GM19438 (cell line): ENCODE measurements around the gene CFB.
"Not testable (repeated sequence)": the region's sequence is repeated elsewhere in the genome, so short reads cannot be mapped to it uniquely, and the experiment has no call there.

Source experiments
- ATAC-seq: cut with Tn5 transposase; IDR thresholded peaks from one replicate; pipeline ENCODE4 v1.9.1; 2021; ENCODE audit warnings: low read depth; ENCODE audit not compliant: unreplicated experiment

CFB gene

DNA sequence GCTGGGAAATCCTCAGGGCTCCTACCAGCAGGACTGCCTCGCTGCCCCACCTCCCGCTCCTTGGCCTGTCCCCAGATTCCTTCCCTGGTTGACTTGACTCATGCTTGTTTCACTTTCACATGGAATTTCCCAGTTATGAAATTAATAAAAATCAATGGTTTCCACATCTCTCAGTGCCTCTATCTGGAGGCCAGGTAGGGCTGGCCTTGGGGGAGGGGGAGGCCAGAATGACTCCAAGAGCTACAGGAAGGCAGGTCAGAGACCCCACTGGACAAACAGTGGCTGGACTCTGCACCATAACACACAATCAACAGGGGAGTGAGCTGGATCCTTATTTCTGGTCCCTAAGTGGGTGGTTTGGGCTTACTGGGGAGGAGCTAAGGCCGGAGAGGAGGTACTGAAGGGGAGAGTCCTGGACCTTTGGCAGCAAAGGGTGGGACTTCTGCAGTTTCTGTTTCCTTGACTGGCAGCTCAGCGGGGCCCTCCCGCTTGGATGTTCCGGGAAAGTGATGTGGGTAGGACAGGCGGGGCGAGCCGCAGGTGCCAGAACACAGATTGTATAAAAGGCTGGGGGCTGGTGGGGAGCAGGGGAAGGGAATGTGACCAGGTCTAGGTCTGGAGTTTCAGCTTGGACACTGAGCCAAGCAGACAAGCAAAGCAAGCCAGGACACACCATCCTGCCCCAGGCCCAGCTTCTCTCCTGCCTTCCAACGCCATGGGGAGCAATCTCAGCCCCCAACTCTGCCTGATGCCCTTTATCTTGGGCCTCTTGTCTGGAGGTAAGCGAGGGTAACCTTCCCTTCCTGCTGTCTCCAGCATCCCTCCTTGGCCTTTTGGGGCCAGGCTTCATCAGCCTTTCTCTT lies at the start of gene CFB:
TSS of gene CFB (plus strand) at position 589 of the 863 bp plus-strand sequence. CDS start at position 716, 127 bp downstream.
- ATAC-seq, result no peak

GRCh38 chr6:31896493-31896855 lies 49.4 kb upstream of the CFB start:
- no peak for ATAC-seq

GRCh38 chr6:31896856-31897611 lies 48.9 kb upstream of the CFB start:
- ATAC-seq, result no peak

- peak; percentile 53 for ATAC-seq
These were observed 48.1 kb upstream of the CFB start, which contains the start of gene EHMT2 for GRCh38 chr6:31897612-31898382. Gene EHMT2, minus strand, starts transcription at chr6:31897698. Its CDS starts 21 bp downstream, at chr6:31897677.

DNA sequence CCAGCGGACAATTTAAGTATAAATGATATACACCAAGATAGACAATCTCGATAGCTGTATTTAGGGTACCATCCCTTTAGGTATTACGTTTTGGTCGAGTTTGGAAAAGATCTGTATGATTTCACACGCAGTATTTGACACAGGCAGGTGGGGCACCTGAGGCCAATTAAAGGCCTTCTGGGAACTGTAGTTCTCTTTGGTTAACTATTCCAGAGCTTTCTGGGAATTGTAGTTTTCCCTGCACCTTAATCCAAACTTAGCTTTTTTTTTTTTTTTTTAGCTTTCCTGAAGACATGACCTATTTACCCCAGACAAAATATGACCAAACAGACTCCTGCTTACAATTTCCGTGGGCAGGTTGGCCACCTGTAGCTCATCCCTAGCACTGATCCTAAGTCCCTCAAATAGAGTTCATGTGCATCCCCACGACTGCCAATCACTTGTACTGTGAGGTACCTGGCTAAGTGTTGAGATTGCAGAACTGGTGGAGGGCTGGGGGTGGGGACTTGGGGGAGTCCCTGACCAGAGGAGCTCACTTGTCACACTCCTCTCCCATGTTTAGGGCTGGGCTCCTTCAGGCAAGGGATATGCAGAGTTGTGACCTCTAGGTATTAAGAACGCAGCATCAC lies 47.4 kb upstream of the CFB start:
- ATAC-seq, result no peak

DNA sequence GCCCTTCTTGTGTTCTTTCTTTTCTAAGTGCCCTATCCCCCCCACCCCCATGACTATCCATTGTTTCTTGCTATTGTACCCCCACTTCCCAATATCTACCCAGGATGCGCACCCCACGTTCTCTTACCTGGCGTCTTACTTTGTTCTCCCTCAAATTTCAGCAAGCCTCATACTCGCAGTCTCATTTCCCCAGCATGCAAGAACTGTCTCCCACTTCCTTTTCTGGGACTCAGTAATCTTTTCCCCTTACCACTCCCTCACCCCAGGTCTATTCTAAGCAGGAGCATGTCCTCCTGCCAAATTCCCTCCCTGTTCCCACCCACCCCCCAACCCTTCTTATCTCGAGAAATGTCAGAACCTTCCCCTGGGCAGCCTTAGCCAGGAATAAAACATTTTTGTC lies 46.7 kb upstream of the CFB start:
- ATAC-seq, result no peak

DNA sequence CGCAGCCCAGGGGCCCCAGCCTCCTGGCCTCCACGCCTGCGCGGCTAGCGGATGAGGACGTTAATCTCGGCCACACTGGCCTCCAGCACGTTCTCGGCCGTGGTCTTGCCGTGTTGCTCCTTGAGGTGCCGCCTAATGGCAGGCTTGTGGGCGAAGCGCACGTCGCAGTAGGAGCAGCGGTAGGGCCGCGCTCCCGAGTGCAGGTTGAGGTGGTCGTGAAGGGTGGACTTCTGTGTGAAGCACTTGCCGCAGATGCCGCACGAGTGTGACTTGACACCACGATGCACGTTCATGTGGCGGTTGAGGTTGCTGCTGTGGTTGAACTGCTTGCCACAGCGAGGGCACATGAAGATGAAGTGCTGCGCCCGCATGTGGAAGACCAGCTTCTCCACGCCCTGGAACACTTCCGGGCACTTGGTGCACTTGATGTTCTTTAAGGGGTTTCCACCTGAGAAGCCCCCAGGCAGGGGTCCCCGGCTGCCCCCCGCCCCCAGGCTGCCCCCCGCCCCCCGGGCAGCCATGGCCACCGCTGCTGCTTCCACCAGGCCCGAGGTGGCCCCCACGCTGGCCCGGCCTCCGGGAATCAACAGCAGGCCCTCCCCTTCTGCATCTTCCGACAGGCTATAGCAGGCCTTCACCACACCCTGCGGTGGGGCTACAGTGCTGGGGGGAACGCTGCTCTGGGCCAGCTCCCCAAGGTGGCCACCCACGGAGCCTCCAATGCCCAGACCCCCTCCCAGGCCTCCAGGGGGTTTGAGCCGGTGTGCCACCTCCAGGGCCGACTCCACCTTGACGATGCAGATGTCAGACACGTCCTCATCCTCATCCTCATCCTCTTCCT lies 45.8 kb upstream of the CFB start:
- no peak for ATAC-seq

GRCh38 chr6:31900917-31901414 lies 44.9 kb upstream of the CFB start:
- ATAC-seq, result no peak

GRCh38 chr6:31901415-31901952 lies 44.4 kb upstream of the CFB start:
- no peak for ATAC-seq

- peak; percentile 51 for ATAC-seq
These were observed 43.8 kb upstream of the CFB start, which contains the start of gene ZBTB12 for GRCh38 chr6:31901953-31902643. Gene ZBTB12, minus strand, starts transcription at chr6:31902086. Its CDS starts 781 bp downstream, at chr6:31901305.

- no peak for ATAC-seq
These were observed 41.9 kb upstream of the CFB start for GRCh38 chr6:31903957-31904356.

- ATAC-seq, result no peak
These were observed 40.9 kb upstream of the CFB start for GRCh38 chr6:31905041-31905440.

DNA sequence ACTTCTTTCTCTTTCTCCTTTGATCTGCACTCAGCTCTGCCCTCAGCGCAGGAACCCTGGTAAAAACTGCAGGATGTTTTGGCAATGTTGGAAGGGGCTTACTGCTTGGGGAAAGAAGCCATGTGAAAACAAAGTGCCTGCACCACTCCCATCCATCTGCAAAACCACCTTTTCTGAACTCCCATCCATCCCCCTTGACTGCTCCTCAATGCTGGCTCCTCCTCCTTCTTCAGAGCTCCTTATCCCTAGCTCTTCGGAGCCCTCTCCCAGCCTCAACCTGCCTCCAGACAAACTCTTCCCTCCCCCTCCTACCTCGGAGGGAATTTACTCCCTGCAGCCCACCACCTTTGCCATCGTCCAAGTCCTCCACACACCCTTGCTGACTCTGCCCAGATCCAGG lies 39.8 kb upstream of the CFB start:
- ATAC-seq, result no peak

- ATAC-seq, result not testable (repeated sequence)
These were observed 39.2 kb upstream of the CFB start for GRCh38 chr6:31906727-31907126.

- ATAC-seq, result no peak
These were observed 38.6 kb upstream of the CFB start for GRCh38 chr6:31907158-31907813.

- ATAC-seq, result not testable (repeated sequence)
These were observed 37.6 kb upstream of the CFB start for GRCh38 chr6:31908255-31908654.

DNA sequence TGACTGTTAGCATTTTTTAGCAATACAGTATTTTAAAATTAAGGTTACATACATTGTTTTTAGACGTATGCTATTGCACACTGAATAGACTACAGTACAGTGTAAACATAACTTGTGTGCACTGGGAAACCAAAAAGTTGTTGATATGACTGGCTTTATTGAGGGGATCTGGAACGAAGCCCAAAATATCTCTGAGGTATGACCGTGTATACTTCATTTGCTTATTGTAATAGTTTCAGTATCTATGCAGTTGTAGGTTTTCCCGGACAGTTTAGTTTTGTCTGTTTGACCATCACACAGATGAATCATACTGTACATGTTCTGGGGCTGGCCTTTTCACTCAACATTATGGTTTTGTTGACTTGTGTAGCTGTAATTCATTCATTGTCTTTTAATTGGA lies 37.1 kb upstream of the CFB start:
- peak; percentile 47 for ATAC-seq

DNA sequence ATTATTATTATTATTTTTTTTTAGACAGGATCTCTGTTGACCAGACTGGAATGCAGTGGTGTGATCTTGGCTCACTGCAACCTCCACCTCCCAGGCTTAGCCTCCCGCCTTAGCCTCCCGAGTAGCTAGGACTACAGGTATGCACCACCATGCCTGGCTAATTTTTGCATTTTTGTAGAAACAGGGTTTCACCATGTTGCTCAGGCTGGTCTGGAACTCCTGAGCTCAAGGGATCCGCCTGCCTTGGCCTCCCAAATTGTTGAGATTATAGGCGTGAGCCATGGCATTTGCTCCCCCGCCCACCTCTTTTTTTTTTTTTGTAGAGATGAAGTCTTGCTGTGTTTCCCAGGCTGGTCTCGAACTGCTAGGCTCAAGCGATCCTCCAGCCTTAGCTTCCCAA lies 36.6 kb upstream of the CFB start:
- ATAC-seq, result not testable (repeated sequence)
